GOT3 (cell line): ENCODE data around the gene MRPL22.
"Not testable (repeated sequence)": the region's sequence is repeated elsewhere in the genome, so short reads cannot be mapped to it uniquely, and the experiment has no call there.

Experiments
- DNase-seq: peaks from one replicate; lab custom pipeline; 2025; ENCODE audit warnings: mixed read lengths; lab: John Stamatoyannopoulos, UW

MRPL22 gene

GRCh38 chr5:154993461-154993860 is 52.6 kb downstream of the MRPL22 start:
- no peak for DNase-seq

GRCh38 chr5:154995679-154996078 is 54.8 kb downstream of the MRPL22 start:
- DNase-seq = no peak

GRCh38 chr5:154997746-154998145 is 56.9 kb downstream of the MRPL22 start:
- no peak for DNase-seq

GRCh38 chr5:154999865-155000264 is 59.0 kb downstream of the MRPL22 start:
- no peak for DNase-seq

GRCh38 chr5:155001523-155001922 is 60.6 kb downstream of the MRPL22 start:
- no peak for DNase-seq

- DNase-seq = not testable (repeated sequence)
Observed at GRCh38 chr5:155002722-155003121, 61.8 kb downstream of the MRPL22 start.

- no peak for DNase-seq
Observed at GRCh38 chr5:155004138-155004744, 63.4 kb downstream of the MRPL22 start.

- DNase-seq = not testable (repeated sequence)
Observed at GRCh38 chr5:155006265-155006664, 65.4 kb downstream of the MRPL22 start.

GRCh38 chr5:155008669-155009068 is 67.8 kb downstream of the MRPL22 start:
- DNase-seq = no peak

- DNase-seq = no peak
Observed at GRCh38 chr5:155010881-155011280, 70.0 kb downstream of the MRPL22 start.

- no peak for DNase-seq
Observed at GRCh38 chr5:155013526-155013925, 72.7 kb downstream of the MRPL22 start, which contains the start of gene KIF4B. TSS of gene KIF4B (plus strand) at chr5:155013755. CDS start at chr5:155013860, 105 bp downstream.

- DNase-seq = no peak
Observed at GRCh38 chr5:155015239-155015638, 74.4 kb downstream of the MRPL22 start.

GRCh38 chr5:155017610-155018009 is 76.7 kb downstream of the MRPL22 start:
- no peak for DNase-seq
